A673 (cell line): ENCODE measurements around the gene GPT2.

Experiments
- CTCF ChIP-seq: fragments of 300-800, 200-600 bp; sonication (generic); conservative IDR thresholded peaks from 2 replicates; pipeline ENCODE4 v1.5.1; 2017; ENCODE audit warnings: low read depth, mild to moderate bottlenecking, antibody characterized with exemption, low read length, moderate library complexity, mixed read lengths
- EZH2 ChIP-seq: fragments of 200-600 bp; sonication (generic); IDR thresholded peaks from 2 replicates; pipeline ENCODE4 v1.6.1; 2017; ENCODE audit warnings: borderline replicate concordance, low read depth, mild to moderate bottlenecking, mixed read lengths, antibody characterized with exemption, low read length; ENCODE audit not compliant: poor library complexity, severe bottlenecking

GRCh38 chr16:46903255-46903905 lies 19.2 kb downstream of the GPT2 start:
- TF ChIP-seq EZH2 = no peak
- TF ChIP-seq CTCF = no peak
